Mesenchymal stem cell (in vitro differentiated cells and primary cell): ENCODE measurements around the gene ARMC12.

Experiments
- DNase-seq: peaks from one replicate; pipeline ENCODE4 v3.0.0-alpha.2; 2013
- H2AFZ ChIP-seq: one replicate; pipeline ENCODE4 v1.6.1; 2013; ENCODE audit warnings: low read depth, mild to moderate bottlenecking, control low read depth, inconsistent platforms, low read length, moderate library complexity
- H2AK5ac ChIP-seq: 2 replicates; pipeline ENCODE4 v1.6.1; 2013; ENCODE audit warnings: low read length, moderate library complexity, mild to moderate bottlenecking, inconsistent platforms; ENCODE audit not compliant: severe bottlenecking
- H2BK120ac ChIP-seq: one replicate; pipeline ENCODE4 v1.6.1; 2013; ENCODE audit warnings: low read depth, mild to moderate bottlenecking, inconsistent platforms, low read length, moderate library complexity
- H2BK12ac ChIP-seq, 2 experiments: one replicate each; pipeline ENCODE4 v1.6.1; 2013; ENCODE audit warnings: inconsistent platforms in 2 of 2, low read length in 2 of 2, mild to moderate bottlenecking in 2 of 2, moderate library complexity in 2 of 2, control low read depth in 1 of 2
- H2BK15ac ChIP-seq: one replicate; pipeline ENCODE4 v1.6.1; 2013; ENCODE audit warnings: mild to moderate bottlenecking, low read depth, inconsistent platforms; ENCODE audit not compliant: poor library complexity, severe bottlenecking
- H2BK5ac ChIP-seq: 2 replicates; pipeline ENCODE4 v1.6.1; 2013; ENCODE audit warnings: low read depth, mild to moderate bottlenecking, low read length, control low read depth, inconsistent platforms; ENCODE audit not compliant: poor library complexity, severe bottlenecking
- H3K14ac ChIP-seq, 2 experiments: one replicate each; pipeline ENCODE4 v1.6.1; 2013; ENCODE audit warnings: inconsistent platforms in 2 of 2, low read length in 2 of 2, control low read depth in 1 of 2, mild to moderate bottlenecking in 1 of 2, moderate library complexity in 1 of 2
- H3K18ac ChIP-seq, 2 experiments: one replicate each; pipeline ENCODE4 v1.6.1; 2013; ENCODE audit warnings: inconsistent platforms in 2 of 2, low read length in 2 of 2, control low read depth in 1 of 2, low read depth in 1 of 2, mild to moderate bottlenecking in 1 of 2
- H3K23ac ChIP-seq, 2 experiments: one replicate each; pipeline ENCODE4 v1.6.1; 2013; ENCODE audit warnings: inconsistent platforms in 2 of 2, low read length in 2 of 2, mild to moderate bottlenecking in 2 of 2, moderate library complexity in 2 of 2, control low read depth in 1 of 2
- H3K27ac ChIP-seq: 2 replicates; pipeline ENCODE4 v1.5.1; 2013; ENCODE audit warnings: mild to moderate bottlenecking, moderate library complexity, low read length, control low read depth, inconsistent platforms; ENCODE audit not compliant: poor library complexity, severe bottlenecking
- H3K27me3 ChIP-seq, 2 experiments: 2 replicates each; pipeline versions ENCODE4 v1.6.1 to v1.7.0; 2013; ENCODE audit warnings: low read length in 2 of 2, mild to moderate bottlenecking in 2 of 2, moderate library complexity in 2 of 2, control low read depth in 1 of 2, inconsistent platforms in 1 of 2; ENCODE audit not compliant: control insufficient read depth in 1 of 2, insufficient read depth in 1 of 2
- H3K36me3 ChIP-seq, 2 experiments: 2 replicates each; pipeline versions ENCODE4 v1.6.1 to v1.7.0; 2013; ENCODE audit warnings: low read length in 2 of 2, control low read depth in 1 of 2, inconsistent platforms in 1 of 2, low read depth in 1 of 2, mild to moderate bottlenecking in 1 of 2; ENCODE audit not compliant: insufficient read depth in 2 of 2, control insufficient read depth in 1 of 2
- H3K4ac ChIP-seq, 2 experiments: one replicate each; pipeline ENCODE4 v1.6.1; 2013; ENCODE audit warnings: inconsistent platforms in 2 of 2, low read length in 2 of 2, mild to moderate bottlenecking in 2 of 2, moderate library complexity in 2 of 2, control low read depth in 1 of 2, low read depth in 1 of 2
- H3K4me1 ChIP-seq: 2 replicates; pipeline ENCODE4 v1.6.1; 2013; ENCODE audit warnings: low read depth, low read length, control low read depth; ENCODE audit not compliant: control insufficient read depth, insufficient read depth
- H3K4me2 ChIP-seq: 2 replicates; pipeline ENCODE4 v1.6.1; 2013; ENCODE audit warnings: low read length, mild to moderate bottlenecking, inconsistent platforms; ENCODE audit not compliant: poor library complexity, severe bottlenecking
- H3K4me3 ChIP-seq, 2 experiments: 2 replicates each; pipeline versions ENCODE4 v1.5.1 to v1.7.0; 2013; ENCODE audit warnings: low read length in 2 of 2, mild to moderate bottlenecking in 2 of 2, control low read depth in 1 of 2, low read depth in 1 of 2; ENCODE audit not compliant: insufficient read depth in 1 of 2
- H3K79me1 ChIP-seq: replicated peaks from 2 replicates; pipeline ENCODE4 v1.6.1; 2013; ENCODE audit warnings: mild to moderate bottlenecking, control low read depth, low read length, inconsistent platforms; ENCODE audit not compliant: poor library complexity, severe bottlenecking
- H3K9ac ChIP-seq: 2 replicates; pipeline ENCODE4 v1.7.0; 2013; ENCODE audit warnings: mild to moderate bottlenecking, low read length, moderate library complexity
- H3K9me3 ChIP-seq: 2 replicates; pipeline ENCODE4 v1.7.0; 2013; ENCODE audit warnings: mild to moderate bottlenecking, low read length; ENCODE audit not compliant: control insufficient read depth
- H4K8ac ChIP-seq: one replicate; pipeline ENCODE4 v1.6.1; 2013; ENCODE audit warnings: inconsistent platforms, mild to moderate bottlenecking, low read length, moderate library complexity
- H4K91ac ChIP-seq: one replicate; pipeline ENCODE4 v1.6.1; 2013; ENCODE audit warnings: mild to moderate bottlenecking, low read length, inconsistent platforms
- WGBS: methylation state at CpG from one replicate; pipeline ENCODE4 v1.1.7; 2013; ENCODE audit warnings: mixed read lengths; 5-methylcytosine and 5-hydroxymethylcytosine counted together

ARMC12 gene

DNA sequence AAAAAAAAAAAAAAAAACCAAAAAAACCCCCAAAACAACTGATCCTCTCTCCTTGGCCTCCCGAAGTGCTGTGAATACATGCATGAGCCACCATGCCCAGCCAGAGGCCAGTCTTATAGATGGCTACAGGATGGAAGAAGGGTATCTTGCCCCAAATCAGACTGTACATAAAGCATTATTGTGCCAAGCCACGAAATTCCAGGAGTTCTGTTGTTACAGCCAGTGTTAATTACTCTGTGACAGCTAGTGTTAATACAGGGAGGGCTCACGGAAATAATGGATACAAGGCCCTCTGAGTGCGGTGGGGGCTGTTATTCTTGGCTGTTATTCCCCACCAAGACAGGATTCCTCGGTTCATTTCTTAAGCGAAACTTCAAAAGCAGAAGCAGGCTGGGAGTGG, 38.2 kb downstream of the ARMC12 start:
- H2BK5ac ChIP-seq, result no peak overlapping the region
- 79% methylated on average over 6 of the region's 6 CpGs for WGBS
- H2AK5ac ChIP-seq, result no peak overlapping the region
- H3K79me1 ChIP-seq, result no peaks in the 10 kb centered on the region
- no peak overlapping the region for H2BK12ac ChIP-seq
- DNase-seq, result no peak
- H3K14ac ChIP-seq, result no peak overlapping the region
- H2BK120ac ChIP-seq, result no peak overlapping the region
- H3K36me3 ChIP-seq, result no peaks in the 10 kb centered on the region
- no peak overlapping the region for H3K23ac ChIP-seq
- peaks cover 6% of the 10 kb centered on the region for H3K4me1 ChIP-seq
- no peak overlapping the region for H3K4me2 ChIP-seq
- H3K9me3 ChIP-seq, result no peaks in the 10 kb centered on the region
- no peak overlapping the region for H3K4ac ChIP-seq
- no peak overlapping the region for H3K18ac ChIP-seq
- H4K8ac ChIP-seq, result no peak overlapping the region
- no peak overlapping the region for H2BK15ac ChIP-seq
- H3K4me3 ChIP-seq, result no peak overlapping the region
- H3K27ac ChIP-seq, result no peak overlapping the region
- H2AFZ ChIP-seq, result no peak overlapping the region
- no peak overlapping the region for H3K9ac ChIP-seq
- H3K27me3 ChIP-seq, result peaks cover 40 to 79% of the 10 kb centered on the region in 2 experiments
- no peak overlapping the region for H4K91ac ChIP-seq

DNA sequence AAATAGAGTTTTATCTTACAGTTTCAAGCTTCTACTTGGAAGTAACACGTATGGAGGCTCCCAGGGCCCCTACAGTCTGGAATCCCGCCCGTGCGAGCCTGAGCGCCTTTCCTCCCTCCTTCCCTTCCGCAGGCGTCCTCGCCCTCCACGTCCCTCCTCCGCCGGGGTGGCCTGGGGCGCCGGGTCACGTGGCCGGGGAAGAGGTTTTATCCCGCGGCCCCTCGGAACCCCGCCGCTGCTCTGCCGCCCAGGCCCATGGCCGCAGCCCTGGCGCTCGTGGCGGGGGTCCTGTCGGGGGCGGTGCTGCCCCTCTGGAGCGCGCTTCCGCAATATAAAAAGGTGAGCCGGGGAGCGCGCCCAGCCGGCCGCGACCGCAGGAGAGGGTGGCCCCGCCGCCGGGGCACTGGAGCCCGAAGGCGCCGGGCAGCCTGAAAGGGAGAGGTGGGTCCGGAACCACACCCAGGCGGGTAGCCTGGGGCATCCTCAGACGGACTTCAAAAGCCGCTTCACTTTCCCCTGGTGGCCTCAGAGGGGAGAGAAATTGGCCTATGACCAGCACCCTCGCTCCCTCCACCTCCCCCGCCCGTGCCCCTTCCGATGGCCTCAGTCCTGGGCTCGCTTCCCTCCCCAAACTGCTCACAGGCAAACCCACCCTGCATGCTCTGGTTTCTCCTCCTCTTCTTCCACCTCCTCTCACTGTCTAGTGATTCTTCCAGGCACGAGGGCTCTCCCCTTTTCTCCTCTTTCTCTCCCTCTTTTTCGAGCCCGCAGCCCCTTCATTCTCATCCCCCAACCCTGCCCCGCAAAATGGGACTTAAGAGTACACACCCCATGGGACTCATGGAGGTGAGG, 39.8 kb downstream of the ARMC12 start, which contains the start of gene CLPSL2:
Gene CLPSL2, plus strand, starts transcription at position 235 of the 852 bp plus-strand sequence. Its CDS starts 21 bp downstream, at position 256.
- Histone ChIP-seq H2BK120ac (no peak within 1 kb of the TSS), H3K4me3 (peak within 1 kb of the TSS; percentile 61 to 66), H3K27ac (no peak within 1 kb of the TSS), H3K4me2 (peak within 1 kb of the TSS; percentile 95), H2AFZ (peak within 1 kb of the TSS; percentile 64), H2BK15ac (no peak within 1 kb of the TSS), H3K4me1 (peaks cover 6% of the 10 kb centered on the region), H2AK5ac (no peak within 1 kb of the TSS), H3K9ac (no peak within 1 kb of the TSS), H3K18ac (no peak within 1 kb of the TSS), H3K4ac (no peak within 1 kb of the TSS), H3K9me3 (no peaks in the 10 kb centered on the region), H3K27me3 (peaks cover 29 to 76% of the 10 kb centered on the region in 2 experiments), H3K14ac (no peak within 1 kb of the TSS), H2BK5ac (no peak within 1 kb of the TSS), H4K91ac (no peak within 1 kb of the TSS), H3K36me3 (no peaks in the 10 kb centered on the region), H4K8ac (no peak within 1 kb of the TSS), H3K23ac (no peak within 1 kb of the TSS), H3K79me1 (no peaks in the 10 kb centered on the region), H2BK12ac (no peak within 1 kb of the TSS)
- 3% methylated on average over 53 of the region's 56 CpGs for WGBS
- no peak for DNase-seq

DNA sequence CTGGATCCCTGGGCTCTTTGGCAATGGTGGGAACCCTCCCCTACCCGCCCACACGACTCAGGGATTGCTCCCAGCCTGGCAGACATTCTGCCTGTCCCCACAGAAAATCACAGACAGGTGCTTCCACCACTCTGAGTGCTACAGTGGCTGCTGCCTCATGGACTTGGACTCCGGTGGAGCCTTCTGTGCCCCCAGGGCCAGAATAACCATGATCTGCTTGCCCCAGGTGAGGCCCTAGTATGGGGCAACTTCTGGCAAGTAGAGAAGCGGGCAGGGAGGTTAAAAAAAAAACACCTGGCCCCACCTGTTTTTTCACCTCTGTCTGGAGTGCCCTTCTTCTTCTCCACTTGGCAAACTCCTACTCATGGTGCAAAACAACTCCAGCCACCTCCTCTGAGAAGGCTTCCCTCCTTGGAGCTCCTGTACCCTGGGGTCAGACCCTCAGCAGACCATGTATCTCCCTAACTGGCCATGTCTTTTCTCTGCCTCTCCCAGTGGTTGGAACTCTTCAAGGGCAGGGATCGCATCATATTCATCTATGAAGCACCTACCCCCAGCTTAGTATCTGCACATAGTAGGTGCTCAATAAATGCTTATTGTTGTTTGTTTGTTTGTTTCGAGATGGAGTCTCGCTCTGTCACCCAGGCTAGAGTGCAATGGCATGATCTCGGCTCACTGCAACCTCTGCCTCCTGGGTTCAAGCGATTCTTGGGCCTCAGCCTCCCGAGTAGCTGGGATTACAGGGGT, 40.7 kb downstream of the ARMC12 start:
- no peak overlapping the region for H2BK5ac ChIP-seq
- no peak overlapping the region for H3K9ac ChIP-seq
- H3K79me1 ChIP-seq, result no peaks in the 10 kb centered on the region
- H2BK120ac ChIP-seq, result no peak overlapping the region
- no peak overlapping the region for H2BK12ac ChIP-seq
- H3K27ac ChIP-seq, result no peak overlapping the region
- WGBS, result 93% methylated on average over 9 of the region's 10 CpGs
- H3K4me2 ChIP-seq, result no peak overlapping the region
- H4K91ac ChIP-seq, result no peak overlapping the region
- no peak overlapping the region for H3K14ac ChIP-seq
- H2BK15ac ChIP-seq, result no peak overlapping the region
- H3K4ac ChIP-seq, result no peak overlapping the region
- H3K4me1 ChIP-seq, result peaks cover 6% of the 10 kb centered on the region
- H3K23ac ChIP-seq, result no peak overlapping the region
- no peak overlapping the region for H3K4me3 ChIP-seq
- H3K9me3 ChIP-seq, result no peaks in the 10 kb centered on the region
- no peak overlapping the region for H2AFZ ChIP-seq
- no peak overlapping the region for H4K8ac ChIP-seq
- H2AK5ac ChIP-seq, result no peak overlapping the region
- no peak for DNase-seq
- peaks cover 24 to 75% of the 10 kb centered on the region in 2 experiments for H3K27me3 ChIP-seq
- no peak overlapping the region for H3K18ac ChIP-seq
- no peaks in the 10 kb centered on the region for H3K36me3 ChIP-seq

DNA sequence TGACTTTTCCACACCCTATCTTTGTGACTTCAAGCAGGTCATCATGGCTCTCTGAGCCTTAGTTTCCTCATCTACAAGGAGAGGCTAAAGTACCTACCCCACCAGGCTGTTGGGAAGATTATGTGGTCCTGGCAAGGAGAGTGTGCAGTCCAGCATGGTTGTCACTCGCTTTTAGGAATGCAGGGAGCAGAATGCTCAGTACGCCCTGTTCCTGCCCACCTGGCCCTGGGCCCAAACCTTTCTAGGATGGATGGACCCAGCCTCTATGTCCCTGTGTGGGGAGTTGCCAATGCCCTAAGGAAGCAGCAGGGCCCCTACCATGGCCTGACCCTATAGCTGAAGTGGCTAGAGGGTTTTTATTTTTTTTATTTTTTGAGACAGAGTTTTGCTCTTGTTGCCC, 41.6 kb downstream of the ARMC12 start:
- Histone ChIP-seq H2BK5ac (no peak overlapping the region), H2BK12ac (no peak overlapping the region), H3K4me3 (no peak overlapping the region), H2AK5ac (no peak overlapping the region), H2AFZ (no peak overlapping the region), H3K27me3 (peaks cover 24 to 76% of the 10 kb centered on the region in 2 experiments), H2BK120ac (no peak overlapping the region), H3K4ac (no peak overlapping the region), H3K9me3 (no peaks in the 10 kb centered on the region), H3K36me3 (no peaks in the 10 kb centered on the region), H4K8ac (no peak overlapping the region), H3K4me2 (no peak overlapping the region), H4K91ac (no peak overlapping the region), H3K18ac (no peak overlapping the region), H3K23ac (no peak overlapping the region), H3K4me1 (peaks cover 6% of the 10 kb centered on the region), H2BK15ac (no peak overlapping the region), H3K27ac (no peak overlapping the region), H3K14ac (no peak overlapping the region), H3K79me1 (no peaks in the 10 kb centered on the region), H3K9ac (no peak overlapping the region)
- no peak for DNase-seq
- WGBS, result 88% methylated on average over 2 of the region's 2 CpGs
